AG08395 (cell line): Measurements from ENCODE around the gene MAGI1.

ENCODE experiments used
- DNase-seq: peaks from one replicate; pipeline ENCODE4 v3.0.0; 2012; ENCODE audit warnings: mixed read lengths, low spot score

Gene MAGI1

DNA sequence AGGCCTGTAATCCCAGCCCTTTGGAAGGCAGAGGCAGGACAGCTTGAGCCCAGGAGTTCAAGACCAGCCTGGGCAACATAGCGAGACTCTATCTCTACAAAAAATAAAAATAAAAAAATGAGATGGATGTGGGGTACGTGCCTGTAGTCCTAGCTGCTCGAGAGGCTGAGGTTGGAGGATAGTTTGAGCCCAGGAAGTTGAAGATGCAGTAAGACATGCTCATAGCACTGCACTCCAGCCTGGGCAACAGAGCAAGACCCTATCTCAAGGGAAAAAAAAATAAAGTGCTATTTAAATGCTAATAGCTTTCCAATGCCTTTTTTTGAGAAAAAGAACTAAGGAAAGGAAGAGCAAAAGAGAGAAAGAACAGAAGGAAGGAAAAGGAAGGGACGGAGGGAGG, 94.5 kb downstream of the MAGI1 start:
- DNase-seq, result no peak

- peak; percentile 50 for DNase-seq
Observed at GRCh38 chr3:65939801-65940246, 98.9 kb downstream of the MAGI1 start.

DNA sequence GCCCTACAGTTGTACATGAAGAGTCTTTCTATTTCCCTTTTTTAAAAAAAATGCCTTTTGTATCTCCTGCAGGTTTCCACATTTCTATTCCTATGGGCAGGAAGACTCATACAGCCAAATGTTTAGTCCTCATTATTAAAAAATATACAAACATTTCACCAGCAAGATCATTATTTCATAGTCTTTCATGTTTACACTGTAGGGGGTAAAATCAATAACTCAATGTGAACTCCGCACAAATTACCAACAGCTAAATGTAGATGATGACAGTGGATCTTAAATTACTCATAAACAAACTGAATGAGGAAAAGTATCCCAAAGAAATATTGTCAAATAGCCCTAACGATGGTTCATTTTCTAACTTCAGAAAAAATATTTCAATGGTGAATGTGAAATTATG, 99.5 kb downstream of the MAGI1 start:
- DNase-seq, result no peak

DNA sequence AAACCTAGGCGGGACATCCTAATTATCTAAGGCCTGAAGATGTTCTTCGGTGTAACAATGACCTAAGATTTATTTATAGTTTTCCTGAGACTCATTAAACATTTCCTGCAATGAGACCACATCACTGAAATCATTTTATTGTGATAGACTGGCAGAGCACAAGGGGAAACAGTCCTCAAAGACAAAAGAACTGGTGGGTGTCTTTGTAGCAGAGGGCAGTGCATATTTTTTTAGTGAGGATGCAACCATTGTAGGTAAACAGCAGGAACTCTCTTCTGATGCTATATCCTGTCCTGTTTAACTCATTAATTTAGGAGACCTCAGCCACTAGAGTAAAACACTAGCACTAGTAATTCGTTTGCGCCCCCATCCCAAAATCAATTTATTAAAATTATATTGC, 100.0 kb downstream of the MAGI1 start:
- DNase-seq, result no peak

- no peak for DNase-seq
Observed at GRCh38 chr3:65938147-65938546, 100.6 kb downstream of the MAGI1 start.

- DNase-seq, result no peak
Observed at GRCh38 chr3:65936908-65937638, 101.6 kb downstream of the MAGI1 start.

DNA sequence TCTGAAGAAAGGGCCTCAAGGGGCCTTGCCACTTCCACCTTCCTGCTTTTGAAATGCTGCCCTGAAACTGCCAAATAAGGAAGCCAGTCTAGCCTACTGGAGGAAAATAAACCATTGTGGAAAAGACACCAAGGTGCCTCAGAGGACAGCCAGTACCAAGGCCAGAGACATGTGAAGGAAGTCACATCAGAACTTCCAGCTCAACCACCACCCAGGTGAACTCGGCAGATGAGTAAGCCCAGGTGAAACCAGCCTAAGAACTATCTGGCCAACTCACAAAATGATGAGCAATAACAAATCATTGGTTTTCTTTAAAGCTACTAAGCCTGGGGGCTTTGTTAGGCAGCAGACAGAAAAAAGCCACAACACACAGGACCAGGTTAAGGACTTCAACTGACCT, 103.0 kb downstream of the MAGI1 start:
- no peak for DNase-seq

- no peak for DNase-seq
Observed at GRCh38 chr3:65930648-65931047, 108.1 kb downstream of the MAGI1 start.

DNA sequence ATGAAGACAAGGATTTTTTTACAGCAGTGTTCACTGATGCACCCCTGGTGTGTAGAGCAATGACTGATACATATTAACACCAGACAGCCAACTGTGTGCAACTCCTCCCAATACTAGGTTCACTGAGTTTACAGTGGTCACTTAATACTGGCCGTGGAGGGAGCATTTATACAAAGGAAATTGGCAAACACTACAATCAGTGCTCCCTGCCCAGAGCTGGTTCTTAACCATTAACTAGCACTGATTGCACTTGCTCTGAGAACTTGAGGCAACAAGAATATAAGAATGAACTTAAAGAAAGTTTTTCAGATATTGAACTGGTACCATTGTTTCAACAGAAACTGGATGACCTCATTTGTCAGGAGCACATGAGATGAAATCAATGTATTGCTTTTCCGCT, 110.6 kb downstream of the MAGI1 start:
- DNase-seq, result no peak

DNA sequence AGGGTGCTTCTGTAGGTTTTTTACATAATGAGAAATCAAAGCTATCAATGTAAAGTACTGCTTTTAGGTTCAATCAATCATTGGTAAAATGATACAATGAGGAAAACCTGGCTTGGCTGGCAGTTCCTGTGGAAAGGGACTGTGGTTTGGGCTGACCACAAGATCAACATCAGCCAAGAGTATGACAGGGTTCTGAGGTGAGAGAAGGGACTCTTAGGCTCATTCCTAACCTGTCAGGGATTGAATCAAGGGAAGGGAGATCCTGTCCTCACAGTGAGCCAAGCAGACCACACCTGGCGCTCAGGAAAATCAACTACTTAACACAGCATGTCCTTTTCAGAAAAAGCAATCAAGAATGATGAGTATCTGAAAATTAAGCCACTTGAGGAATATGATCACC, 111.1 kb downstream of the MAGI1 start:
- DNase-seq, result no peak

DNA sequence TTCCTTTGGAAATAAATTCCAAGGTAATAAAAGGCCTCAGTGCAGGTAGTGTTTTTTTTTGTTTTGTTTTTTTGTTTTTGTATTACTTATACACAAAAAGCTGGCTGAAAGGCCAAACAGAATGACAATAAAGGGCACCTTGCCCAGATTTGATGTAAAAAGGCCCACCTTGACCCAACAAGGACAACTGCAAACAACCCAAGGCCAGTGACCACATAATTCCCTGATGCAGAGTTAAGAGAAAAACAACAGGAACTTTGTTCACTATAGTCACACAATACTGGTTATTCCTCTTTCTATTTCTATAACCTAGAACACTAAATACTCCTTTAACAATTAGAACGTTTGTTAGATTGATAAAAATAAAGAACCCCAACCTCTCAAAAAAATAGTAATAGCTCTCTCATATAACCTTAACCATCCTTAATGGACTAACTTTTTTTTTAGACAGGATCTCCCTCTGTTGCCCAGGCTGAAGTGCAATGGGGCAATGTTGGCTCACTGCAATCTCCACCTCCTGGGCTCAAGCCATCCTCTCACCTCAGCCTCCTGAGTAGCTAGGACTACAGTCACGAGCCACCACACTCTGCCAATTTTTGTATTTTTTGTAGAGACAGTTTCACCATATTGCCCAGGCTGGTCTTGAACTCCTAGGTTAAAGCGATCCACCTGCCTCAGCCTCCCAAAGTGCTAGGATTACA, 113.3 kb downstream of the MAGI1 start:
- DNase-seq, result no peak

DNA sequence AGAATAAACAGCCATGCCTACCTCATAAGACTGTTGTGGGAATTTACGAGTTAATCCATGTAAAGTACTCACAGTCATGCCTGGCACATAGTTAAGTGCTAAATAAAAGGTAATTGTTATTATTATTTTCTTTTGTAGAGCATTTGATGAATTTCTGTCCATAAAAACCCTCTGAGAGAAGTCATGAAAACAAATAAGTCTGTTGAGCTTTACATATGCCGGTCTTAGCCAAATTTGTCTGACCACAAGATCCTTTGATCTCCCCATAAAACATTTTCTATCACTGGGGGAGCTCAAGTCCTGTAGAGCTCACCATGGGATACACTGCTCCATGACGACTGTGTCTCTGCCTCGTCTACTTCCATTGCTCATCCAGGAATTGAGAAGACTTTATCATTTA, 114.0 kb downstream of the MAGI1 start:
- no peak for DNase-seq

GRCh38 chr3:65922441-65922840, 116.3 kb downstream of the MAGI1 start:
- no peak for DNase-seq

DNA sequence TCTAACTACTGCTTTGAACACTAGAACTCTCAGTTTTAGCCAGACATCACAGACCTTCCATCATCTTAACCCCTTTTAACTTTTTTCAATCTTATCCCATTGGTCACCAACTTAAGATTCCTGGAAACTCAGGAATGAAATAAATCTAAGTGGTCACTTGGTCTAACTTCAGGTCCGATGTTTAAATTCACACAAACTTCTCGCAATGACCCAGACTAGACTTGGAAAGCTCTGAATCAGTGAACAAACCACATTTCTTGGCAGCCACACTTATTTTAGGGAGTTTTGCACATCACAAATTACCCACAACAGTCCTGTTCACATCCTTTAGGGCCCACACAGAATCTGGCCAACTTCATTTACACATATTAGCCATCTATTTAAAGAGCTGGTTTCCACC, 118.9 kb downstream of the MAGI1 start:
- no peak for DNase-seq

- DNase-seq, result no peak
Observed at GRCh38 chr3:65915477-65915876, 123.2 kb downstream of the MAGI1 start.

DNA sequence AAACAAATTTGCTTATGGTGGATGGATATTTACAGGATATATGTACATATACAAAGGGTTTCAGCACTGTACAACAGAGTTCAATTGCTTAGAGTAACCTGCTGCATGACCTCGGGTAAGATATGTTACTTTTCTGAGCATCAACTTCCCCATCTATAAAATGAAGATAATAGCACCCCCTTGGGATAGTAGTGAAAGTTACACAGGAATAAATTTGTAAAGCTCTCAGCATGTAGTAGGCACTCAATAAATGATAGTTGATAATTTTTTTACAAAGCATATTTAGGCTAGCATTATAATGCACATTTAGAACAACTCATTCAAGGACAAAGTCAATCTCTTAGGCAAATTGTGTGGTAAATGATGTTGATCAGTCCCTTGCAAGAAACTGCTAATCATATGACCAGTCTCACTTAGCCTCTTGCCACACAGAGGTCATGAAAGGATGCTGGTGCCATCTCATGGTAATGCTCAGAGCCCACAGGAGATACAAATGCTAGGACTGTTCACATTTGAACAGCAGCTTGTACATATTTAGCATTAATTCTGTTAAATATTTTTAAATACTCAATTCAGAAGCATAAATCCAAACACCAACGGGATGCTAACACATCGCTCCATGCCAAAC, 123.9 kb downstream of the MAGI1 start:
- DNase-seq, result no peak

DNA sequence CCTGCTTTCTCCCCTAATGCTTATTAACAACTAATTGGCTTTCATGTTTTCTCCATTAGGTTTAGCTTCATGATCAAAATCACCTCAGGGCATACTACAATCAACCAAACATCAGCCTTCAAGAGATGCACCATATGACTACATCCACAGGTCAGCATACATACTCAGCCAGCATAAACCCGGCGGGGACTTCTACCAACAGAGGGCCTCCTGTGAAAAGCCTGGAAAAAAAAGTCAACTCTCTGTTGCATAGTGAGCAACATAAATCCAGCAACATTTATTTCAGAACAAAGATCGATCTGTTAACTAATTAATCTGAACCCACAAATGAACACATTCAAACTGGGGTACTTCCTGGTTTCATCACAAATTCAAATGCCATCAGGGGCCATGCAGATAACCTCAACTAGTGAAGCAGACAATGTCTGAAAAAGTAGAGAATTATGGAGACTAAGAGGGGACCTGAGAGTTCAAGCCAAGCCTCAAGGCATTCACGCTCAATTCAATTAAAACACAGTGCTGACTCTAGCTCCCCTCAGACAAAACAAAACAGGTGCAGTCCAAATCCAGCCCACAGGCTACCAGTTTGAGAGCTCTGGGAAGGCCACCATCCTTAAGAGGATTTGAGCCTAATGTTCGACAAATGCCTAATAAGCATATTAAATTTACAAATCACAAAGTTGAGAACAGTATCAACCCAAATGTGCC, 124.5 kb downstream of the MAGI1 start:
- no peak for DNase-seq

DNA sequence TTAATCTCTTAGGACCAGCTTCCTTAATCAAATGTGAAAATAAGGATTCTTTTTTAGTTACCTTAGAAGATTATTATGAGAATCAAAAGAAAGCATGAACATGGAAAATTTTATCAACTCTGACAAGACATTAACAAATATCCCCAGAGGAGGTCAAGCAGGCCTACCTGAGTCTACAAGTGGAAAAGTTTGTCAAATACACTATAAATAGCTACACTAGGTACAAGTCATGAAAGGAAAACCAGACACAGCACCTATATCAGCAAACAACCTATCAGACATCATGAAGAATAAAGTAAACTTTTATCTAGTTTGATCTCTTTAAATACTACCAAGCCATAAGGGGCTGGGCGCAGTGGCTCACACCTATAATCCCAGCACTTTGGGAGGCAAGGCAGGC, 126.1 kb downstream of the MAGI1 start:
- DNase-seq, result no peak

- no peak for DNase-seq
Observed at GRCh38 chr3:65908588-65908987, 130.1 kb downstream of the MAGI1 start.

GRCh38 chr3:65907232-65908130, 131.2 kb downstream of the MAGI1 start:
- no peak for DNase-seq

GRCh38 chr3:65905771-65906170, 132.9 kb downstream of the MAGI1 start:
- DNase-seq, result no peak

DNA sequence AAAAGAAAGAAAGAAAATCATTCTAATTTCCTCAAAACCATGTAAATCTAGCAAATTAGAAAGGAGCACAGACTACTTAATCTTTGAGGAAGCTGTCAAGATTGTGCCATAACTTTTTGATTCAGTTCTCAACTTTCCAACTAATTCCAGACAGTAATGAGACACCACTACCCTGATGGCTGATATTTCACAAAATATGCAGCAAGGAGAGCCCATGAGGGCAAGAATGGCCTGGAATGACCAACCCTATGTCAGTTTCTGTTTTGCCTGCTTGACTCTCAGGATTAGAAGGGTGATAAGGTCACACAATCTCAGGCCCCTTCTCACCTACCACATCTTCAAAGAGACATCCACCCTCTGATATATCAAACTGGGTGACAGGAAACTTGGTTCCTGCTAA, 134.7 kb downstream of the MAGI1 start:
- DNase-seq, result no peak
